GM12878 (cell line): ENCODE data around the gene PDRG1. TPM values are rescaled to one million over a fixed set of nuclear protein-coding genes. Genes with fewer than 3 reads are reported as not detected.

Experiments used
- ATAC-seq: fragments of 200-7000 bp; cut with Tn5 transposase; 3 replicates; pipeline ENCODE4 v1.9.1; 2020; ENCODE audit warnings: mild to moderate bottlenecking, moderate library complexity
- BruUV-seq: library from RNA; stranded (reverse); fragments of 400-500 nt; replicated peaks from 2 replicates; lab custom pipeline; 2021; lab: Mats Ljungman, UMichigan
- CTCF ChIA-PET: fragments of 300-600 bp; sonication (Branson Sonifier 250); formaldehyde crosslinking; extraction: SDS; loops from one replicate; lab custom pipeline; 2021; ENCODE audit warnings: inconsistent platforms; lab: Yijun Ruan, JAX
- POLR2A ChIA-PET: fragments of 350-600 bp; formaldehyde crosslinking; extraction: SDS; loops from one replicate; lab custom pipeline; 2021; ENCODE audit warnings: inconsistent platforms; lab: Charles Lee
- RAD21 ChIA-PET: fragments of 300-600 bp; sonication (Branson Sonifier 250); formaldehyde crosslinking; loops from one replicate; lab custom pipeline; 2023; ENCODE audit warnings: antibody characterized with exemption; ENCODE audit not compliant: unreplicated experiment; lab: Charles Lee
- SMC1A ChIA-PET: fragments of 300-600 bp; sonication (Branson Sonifier 250); formaldehyde crosslinking; loops from one replicate; lab custom pipeline; 2023; ENCODE audit not compliant: unreplicated experiment, uncharacterized antibody; lab: Charles Lee
- DNase-seq: peaks from one replicate; pipeline ENCODE4 v3.0.0-alpha.2; 2011; ENCODE audit warnings: low read depth, low spot score
- FAIRE-seq: peaks from 3 replicates; lab custom pipeline; 2011; peaks lifted over from hg19 to GRCh38; lab: Jason Lieb, UNC
- H2AFZ ChIP-seq: 2 replicates; pipeline ENCODE4 v1.6.0; 2011; ENCODE audit warnings: low read depth, low read length, control low read depth; ENCODE audit not compliant: control insufficient read depth
- H3K27ac ChIP-seq: 2 replicates; pipeline ENCODE4 v1.5.1; 2011; ENCODE audit warnings: control low read depth; ENCODE audit not compliant: control insufficient read depth, insufficient read depth
- H3K27me3 ChIP-seq, 2 experiments: replicated peaks in 1 of 2; 2 replicates each; pipeline versions ENCODE4 v1.6.0 to v1.6.1; 2011; ENCODE audit warnings: low read length in 1 of 2; ENCODE audit not compliant: control insufficient read depth in 2 of 2, insufficient read depth in 2 of 2
- H3K36me3 ChIP-seq, 2 experiments: 2 replicates each; pipeline ENCODE4 v1.5.1; 2011; ENCODE audit warnings: low read length in 1 of 2; ENCODE audit not compliant: control insufficient read depth in 2 of 2, insufficient read depth in 2 of 2
- H3K4me1 ChIP-seq: 2 replicates; pipeline ENCODE4 v1.6.1; 2011; ENCODE audit warnings: mild to moderate bottlenecking, low read length, moderate library complexity, mixed read lengths; ENCODE audit not compliant: control insufficient read depth, insufficient read depth
- H3K4me2 ChIP-seq: 2 replicates; pipeline ENCODE4 v1.6.0; 2011; ENCODE audit warnings: control low read depth; ENCODE audit not compliant: control insufficient read depth, insufficient read depth
- H3K4me3 ChIP-seq: fragments of 200-600 bp; sonication (generic); 2 replicates; pipeline ENCODE4 v1.5.1; 2016
- H3K79me2 ChIP-seq: 2 replicates; pipeline ENCODE4 v1.6.0; 2011; ENCODE audit warnings: low read length; ENCODE audit not compliant: control insufficient read depth, insufficient read depth
- H3K9ac ChIP-seq: 2 replicates; pipeline ENCODE4 v1.8.0; 2011; ENCODE audit warnings: low read length, control low read depth, mixed read lengths; ENCODE audit not compliant: control insufficient read depth, insufficient read depth
- H3K9me3 ChIP-seq: replicated peaks from 3 replicates; pipeline ENCODE4 v1.5.1; 2011; ENCODE audit warnings: mild to moderate bottlenecking, low read length; ENCODE audit not compliant: control insufficient read depth, insufficient read depth
- H4K20me1 ChIP-seq: 2 replicates; pipeline ENCODE4 v1.6.0; 2011; ENCODE audit not compliant: control insufficient read depth, insufficient read depth
- CTCF ChIP-seq, 3 experiments: IDR thresholded peaks in 2 of 3; conservative IDR thresholded peaks in 1 of 3; 2 replicates each; pipeline ENCODE4 v1.5.1; 2011; ENCODE audit warnings: low read depth in 3 of 3, low read length in 3 of 3, mild to moderate bottlenecking in 3 of 3, control low read depth in 2 of 3, moderate library complexity in 2 of 3, inconsistent platforms in 1 of 3, mixed read lengths in 1 of 3; ENCODE audit not compliant: control insufficient read depth in 2 of 3, insufficient read depth in 1 of 3; ENCODE audit errors: extremely low read depth in 1 of 3
- HSF1 ChIP-seq: fragments of 150-350 bp; IDR thresholded peaks from 2 replicates; pipeline ENCODE4 v1.6.1; 2014; ENCODE audit warnings: mild to moderate bottlenecking, low read depth, low read length
- KDM1A ChIP-seq: fragments of 200-600 bp; sonication (generic); IDR thresholded peaks from 2 replicates; pipeline ENCODE4 v1.6.1; 2016; ENCODE audit warnings: borderline replicate concordance
- NFXL1 ChIP-seq: fragments of 450-650 bp; IDR thresholded peaks from 2 replicates; pipeline ENCODE4 v1.6.1; 2017; ENCODE audit warnings: antibody characterized with exemption, mild to moderate bottlenecking, borderline replicate concordance
- RELA ChIP-seq: fragments of 450-650 bp; IDR thresholded peaks from 2 replicates; pipeline ENCODE4 v1.8.0; 2014; ENCODE audit warnings: borderline replicate concordance; ENCODE audit not compliant: partially characterized antibody
- TBL1XR1 ChIP-seq: IDR thresholded peaks from 2 replicates; pipeline ENCODE4 v1.6.1; 2012; ENCODE audit warnings: low read depth, low read length, improper control_type of control experiment
- WRNIP1 ChIP-seq: IDR thresholded peaks from 2 replicates; pipeline ENCODE4 v1.6.1; 2011; ENCODE audit warnings: low read depth, low read length, improper control_type of control experiment, borderline replicate concordance
- ZBTB33 ChIP-seq: fragments of 450-650 bp; IDR thresholded peaks from 2 replicates; pipeline ENCODE4 v1.6.1; 2017; ENCODE audit warnings: mild to moderate bottlenecking
- WGBS: methylation state at CpG from one replicate; pipeline ENCODE4 v1.1.6; 2016; ENCODE audit warnings: low lambda C conversion rate; ENCODE audit not compliant: insufficient replicate concordance, insufficient coverage; ENCODE audit errors: missing lambda C conversion rate; 5-methylcytosine and 5-hydroxymethylcytosine counted together
- in situ Hi-C: fragments of 300-500 bp; cut with MboI; formaldehyde crosslinking; loops from 9 replicates; pipeline ENCODE4 v1.14.3; 2018; ENCODE audit warnings: mixed read lengths
- intact Hi-C: fragments of 100-400 bp; cut with micrococcal nuclease; formaldehyde crosslinking; loops from one replicate; pipeline ENCODE4 v1.14.2; 2022; ENCODE audit not compliant: unreplicated experiment
- polyA plus RNA-seq, 11 experiments: library from polyadenylated mRNA; depleted of rRNA in 4 of 11; unstranded in 6 of 11; stranded (reverse) in 5 of 11; fragments of >200 nt; fragmentation: Nextera tagmentation in 4 of 11; fragmentation: Illumina TruSeq in 1 of 11; extraction: Ambion mirVana in 4 of 11; extraction: Trizol in 1 of 11; gene quantifications; 1 replicate in 1 of 11; 2 replicates in 10 of 11; pipeline versions ENCODE4 v1.2.1 to v1.2.3, GENCODE V29; 2011 to 2016; ENCODE audit warnings: inconsistent platforms in 2 of 11, missing spikeins in 2 of 11, low read depth in 1 of 11
- total RNA-seq, 4 experiments: library from RNA; depleted of rRNA in 3 of 4; stranded (reverse); fragments of >200 nt in 3 of 4; fragmentation: Illumina TruSeq in 1 of 4; extraction: Trizol in 1 of 4; gene quantifications; 2 replicates each; pipeline versions ENCODE4 v1.2.1 to v1.2.3, GENCODE V29; 2013 to 2021

Gene PDRG1
- total and polyA plus RNA-seq, 10 of the 15 experiments (the other 5 are each of a cell fraction or from before 2014, with no cell fraction given) = 11.1 to 55.8 (median 23.3) TPM

- TF ChIP-seq CTCF (IDR thresholded peaks at IDR 0.05 in 2 of 3, conservative IDR thresholded peaks at IDR 0.05 in 1 of 3; ENCODE audit: control insufficient read depth in 2 of 3, extremely low read depth in 1 of 3, insufficient read depth in 1 of 3, low read depth in 3 of 3, low read length in 3 of 3) (no peak), NFXL1 (no peak), RELA (no peak), TBL1XR1 (no peak), ZBTB33 (no peak)
These were observed 28.0 kb upstream of the PDRG1 start (continued) for GRCh38 chr20:31979713-31980426.

- WGBS = 23% methylated on average over 4 of the region's 4 CpGs
- H3K4me2 ChIP-seq = no peak overlapping the region
These were observed 25.2 kb upstream of the PDRG1 start for GRCh38 chr20:31977080-31977479.

More at GRCh38 chr20:31977080-31977479, 25.2 kb upstream of the PDRG1 start:
- CTCF ChIA-PET = no interaction called here
- RAD21 ChIA-PET = no interaction called here
- no peak overlapping the region for H2AFZ ChIP-seq
- no peak for FAIRE-seq
- DNase-seq = no peak
- no peak overlapping the region for H3K27ac ChIP-seq
- no peak overlapping the region for H3K9ac ChIP-seq
- POLR2A ChIA-PET = no interaction called here
- no TSS peak for BruUV-seq
- no peaks in the 10 kb centered on the region for H3K9me3 ChIP-seq
- no peaks in the 10 kb centered on the region for H3K36me3 ChIP-seq
- H3K79me2 ChIP-seq = no peaks in the 10 kb centered on the region
- peaks cover 0 to 6% of the 10 kb centered on the region in 2 experiments; a peak in 2 of 4 replicates for H3K27me3 ChIP-seq
- SMC1A ChIA-PET = no interaction called here
- intact Hi-C loops (no loop called here), in situ Hi-C loops (no loop called here)
- no peak overlapping the region for H3K4me3 ChIP-seq
- no peaks in the 10 kb centered on the region for H4K20me1 ChIP-seq
- H3K4me1 ChIP-seq = no peaks in the 10 kb centered on the region
- TF ChIP-seq WRNIP1 (no peak), KDM1A (no peak), HSF1 (no peak)
- TF ChIP-seq, all 136 proteins: peak for 0
- no peak for ATAC-seq
